Smooth muscle cell (in vitro differentiated cells): ENCODE measurements around the gene IFRD1. TPM values are rescaled to one million over a fixed set of nuclear protein-coding genes. Genes with fewer than 3 reads are reported as not detected.

Experiments
- DNase-seq: peaks from one replicate; lab custom pipeline; 2025; ENCODE audit not compliant: unreplicated experiment; lab: John Stamatoyannopoulos, UW
- H2AFZ ChIP-seq: fragments of 200-600 bp; sonication (generic); 2 replicates; pipeline ENCODE4 v1.6.0; 2016; ENCODE audit warnings: antibody characterized with exemption, low read depth, mild to moderate bottlenecking
- H3F3A ChIP-seq: fragments of 200-600 bp; sonication (generic); 2 replicates; pipeline ENCODE4 v1.6.0; 2017; ENCODE audit warnings: antibody characterized with exemption, low read depth
- H3K27ac ChIP-seq: fragments of 200-600 bp; sonication (generic); 2 replicates; pipeline ENCODE4 v1.5.1; 2016; ENCODE audit warnings: low read depth, mild to moderate bottlenecking
- H3K27me3 ChIP-seq: fragments of 200-600 bp; sonication (generic); 2 replicates; pipeline ENCODE4 v1.6.1; 2016; ENCODE audit warnings: low read depth, mild to moderate bottlenecking
- H3K36me3 ChIP-seq: fragments of 200-600 bp; sonication (generic); 2 replicates; pipeline ENCODE4 v1.5.1; 2016; ENCODE audit warnings: low read depth
- H3K4me1 ChIP-seq: fragments of 200-600 bp; sonication (generic); 2 replicates; pipeline ENCODE4 v1.5.1; 2016; ENCODE audit warnings: low read depth
- H3K4me2 ChIP-seq: fragments of 200-600 bp; sonication (generic); 2 replicates; pipeline ENCODE4 v1.6.0; 2016; ENCODE audit warnings: mild to moderate bottlenecking
- H3K4me3 ChIP-seq: fragments of 200-600 bp; sonication (generic); 2 replicates; pipeline ENCODE4 v1.5.1; 2016; ENCODE audit warnings: mild to moderate bottlenecking
- H3K79me2 ChIP-seq: fragments of 200-600 bp; sonication (generic); 2 replicates; pipeline ENCODE4 v1.6.0; 2016; ENCODE audit warnings: low read depth, mild to moderate bottlenecking
- H3K9ac ChIP-seq: fragments of 200-600 bp; sonication (generic); 2 replicates; pipeline ENCODE4 v1.6.0; 2016; ENCODE audit warnings: low read depth
- H3K9me3 ChIP-seq: fragments of 200-600 bp; sonication (generic); replicated peaks from 2 replicates; pipeline ENCODE4 v1.5.1; 2016; ENCODE audit warnings: low read depth
- H4K20me1 ChIP-seq: fragments of 200-600 bp; sonication (generic); 2 replicates; pipeline ENCODE4 v1.6.0; 2016; ENCODE audit warnings: low read depth
- WGBS: methylation state at CpG from one replicate; pipeline ENCODE4 v1.1.7; 2016; ENCODE audit warnings: low lambda C conversion rate; 5-methylcytosine and 5-hydroxymethylcytosine counted together
- polyA plus RNA-seq: library from polyadenylated mRNA; unstranded; fragments of >200 nt; fragmentation: Nextera tagmentation; extraction: Ambion mirVana; gene quantifications from 2 replicates; pipeline ENCODE4 v1.2.1, GENCODE V29; 2016
- total RNA-seq: library from RNA; depleted of rRNA; stranded (reverse); fragments of >200 nt; gene quantifications from 2 replicates; pipeline ENCODE4 v1.2.3, GENCODE V29; 2014
- TF ChIP-seq, protein P1 (sequence below): fragments of 200-600 bp; sonication (generic); IDR thresholded peaks from 2 replicates; pipeline ENCODE4 v1.5.1; 2017; ENCODE audit warnings: borderline replicate concordance, mild to moderate bottlenecking, antibody characterized with exemption; ENCODE audit not compliant: insufficient read depth, poor library complexity, severe bottlenecking

Gene IFRD1
- total and polyA plus RNA-seq, 2 experiments from 2014 or later = 70.5 to 150 TPM

DNA sequence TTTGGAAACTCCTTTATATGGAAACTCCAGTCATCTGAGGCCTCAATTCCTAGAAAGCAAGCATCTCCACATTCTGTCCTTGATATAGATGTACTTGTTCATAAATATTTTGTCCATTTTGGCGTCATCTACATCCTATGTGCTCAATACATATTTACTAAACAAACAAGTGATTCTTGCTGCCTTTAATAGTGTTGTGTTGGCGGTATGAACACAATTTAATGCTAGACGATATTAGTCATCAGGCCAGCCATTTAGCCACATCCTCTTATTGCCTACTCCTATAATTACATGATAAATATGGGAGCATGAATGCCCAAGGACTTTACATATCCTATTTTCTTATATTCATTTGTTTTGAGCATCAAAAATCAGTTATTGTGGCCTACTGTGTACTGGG lies 18.5 kb upstream of the IFRD1 start:
- TF ChIP-seq, protein P1, sequence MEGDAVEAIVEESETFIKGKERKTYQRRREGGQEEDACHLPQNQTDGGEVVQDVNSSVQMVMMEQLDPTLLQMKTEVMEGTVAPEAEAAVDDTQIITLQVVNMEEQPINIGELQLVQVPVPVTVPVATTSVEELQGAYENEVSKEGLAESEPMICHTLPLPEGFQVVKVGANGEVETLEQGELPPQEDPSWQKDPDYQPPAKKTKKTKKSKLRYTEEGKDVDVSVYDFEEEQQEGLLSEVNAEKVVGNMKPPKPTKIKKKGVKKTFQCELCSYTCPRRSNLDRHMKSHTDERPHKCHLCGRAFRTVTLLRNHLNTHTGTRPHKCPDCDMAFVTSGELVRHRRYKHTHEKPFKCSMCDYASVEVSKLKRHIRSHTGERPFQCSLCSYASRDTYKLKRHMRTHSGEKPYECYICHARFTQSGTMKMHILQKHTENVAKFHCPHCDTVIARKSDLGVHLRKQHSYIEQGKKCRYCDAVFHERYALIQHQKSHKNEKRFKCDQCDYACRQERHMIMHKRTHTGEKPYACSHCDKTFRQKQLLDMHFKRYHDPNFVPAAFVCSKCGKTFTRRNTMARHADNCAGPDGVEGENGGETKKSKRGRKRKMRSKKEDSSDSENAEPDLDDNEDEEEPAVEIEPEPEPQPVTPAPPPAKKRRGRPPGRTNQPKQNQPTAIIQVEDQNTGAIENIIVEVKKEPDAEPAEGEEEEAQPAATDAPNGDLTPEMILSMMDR = no peak
- Histone ChIP-seq H3K27me3 (no peaks in the 10 kb centered on the region), H3K9ac (no peak overlapping the region), H3K27ac (no peak overlapping the region), H3K4me2 (no peak overlapping the region), H3K4me3 (no peak overlapping the region), H3K79me2 (no peaks in the 10 kb centered on the region), H3K4me1 (no peaks in the 10 kb centered on the region), H2AFZ (no peak overlapping the region), H3K36me3 (no peaks in the 10 kb centered on the region), H3F3A (no peaks in the 10 kb centered on the region), H3K9me3 (no peaks in the 10 kb centered on the region), H4K20me1 (no peaks in the 10 kb centered on the region)
- DNase-seq = no peak
- WGBS = 91% methylated on average over 3 of the region's 3 CpGs

DNA sequence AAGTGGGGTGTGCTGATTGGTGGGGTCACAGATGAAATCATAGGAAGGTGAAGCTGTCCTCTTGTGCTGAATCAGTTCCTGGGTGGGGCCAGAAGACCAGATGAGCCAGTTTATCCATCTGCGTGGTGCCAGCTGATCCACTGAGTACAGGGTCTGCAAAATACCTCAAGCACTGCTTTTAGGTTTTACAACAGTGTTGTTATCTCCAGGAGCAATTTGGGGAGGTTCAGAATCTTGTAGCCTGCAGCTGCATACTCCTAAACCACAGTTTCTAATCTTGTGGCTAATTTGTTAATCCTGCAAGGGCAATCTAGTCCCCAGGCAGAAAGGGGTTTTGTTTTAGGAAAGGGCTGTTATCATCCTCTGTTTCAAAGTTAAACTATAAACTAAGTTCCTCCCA lies 17.0 kb upstream of the IFRD1 start:
- no peaks in the 10 kb centered on the region for H3K36me3 ChIP-seq
- no peaks in the 10 kb centered on the region for H3K79me2 ChIP-seq
- WGBS = 6% methylated on average over 1 of the region's 1 CpG
- no peak overlapping the region for H3K4me3 ChIP-seq
- no peak overlapping the region for H3K4me2 ChIP-seq
- H3K27ac ChIP-seq = peak overlapping the region; percentile 84
- no peak overlapping the region for H2AFZ ChIP-seq
- no peaks in the 10 kb centered on the region for H4K20me1 ChIP-seq
- no peaks in the 10 kb centered on the region for H3K9me3 ChIP-seq
- TF ChIP-seq, protein P1 = no peak
- H3K9ac ChIP-seq = no peak overlapping the region
- no peaks in the 10 kb centered on the region for H3K27me3 ChIP-seq
- H3K4me1 ChIP-seq = no peaks in the 10 kb centered on the region
- H3F3A ChIP-seq = no peaks in the 10 kb centered on the region
- no peak for DNase-seq

DNA sequence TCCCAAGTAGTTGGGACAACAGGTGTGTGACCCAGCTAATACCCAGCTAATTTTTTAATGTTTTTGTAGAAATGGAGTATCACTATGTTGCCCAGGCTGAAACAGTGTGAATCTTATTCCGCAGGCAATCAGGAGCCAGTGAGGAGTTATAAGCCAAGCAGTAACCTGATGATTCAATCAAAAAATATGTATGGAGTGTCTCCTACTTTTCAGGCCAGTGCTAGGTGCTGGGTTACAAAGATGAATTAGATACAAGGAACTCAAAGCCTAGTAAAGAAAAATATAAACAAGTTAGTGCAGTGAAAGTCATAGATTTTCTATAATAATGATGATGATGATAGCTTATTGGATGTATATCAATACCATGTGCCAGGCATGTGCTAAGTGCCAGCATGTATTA lies 13.2 kb upstream of the IFRD1 start:
- no peak for DNase-seq
- no peaks in the 10 kb centered on the region for H3K4me1 ChIP-seq
- no peaks in the 10 kb centered on the region for H3K9me3 ChIP-seq
- WGBS = 52% methylated on average over 1 of the region's 1 CpG
- no peaks in the 10 kb centered on the region for H4K20me1 ChIP-seq
- TF ChIP-seq, protein P1 = no peak
- no peaks in the 10 kb centered on the region for H3K27me3 ChIP-seq
- H3F3A ChIP-seq = no peaks in the 10 kb centered on the region
- H3K4me2 ChIP-seq = no peak overlapping the region
- H2AFZ ChIP-seq = no peak overlapping the region
- peak overlapping the region; percentile 12 for H3K9ac ChIP-seq
- H3K36me3 ChIP-seq = no peaks in the 10 kb centered on the region
- H3K27ac ChIP-seq = peak overlapping the region; percentile 84
- no peak overlapping the region for H3K4me3 ChIP-seq
- H3K79me2 ChIP-seq = no peaks in the 10 kb centered on the region

DNA sequence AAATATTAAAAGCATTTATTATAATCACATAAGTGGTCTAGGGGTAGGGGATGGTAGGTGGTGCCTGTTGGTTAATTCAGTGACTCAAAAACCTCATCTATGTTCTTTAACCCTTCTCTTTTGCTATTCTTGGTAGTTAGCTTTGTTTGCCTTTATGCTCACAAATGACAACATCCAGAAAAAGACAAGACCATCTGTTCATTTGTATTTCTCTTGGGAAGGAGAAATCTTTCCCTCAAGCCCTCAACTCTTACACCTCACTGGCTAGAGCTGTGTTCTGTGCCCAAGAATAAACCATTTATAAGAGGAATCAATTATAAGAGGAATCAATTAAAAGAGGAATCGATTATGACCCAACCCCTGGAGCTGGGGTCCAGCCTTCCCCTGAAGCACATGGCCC lies 10.8 kb upstream of the IFRD1 start:
- Histone ChIP-seq H3K36me3 (no peaks in the 10 kb centered on the region), H3K4me2 (no peak overlapping the region), H4K20me1 (no peaks in the 10 kb centered on the region), H3K27me3 (no peaks in the 10 kb centered on the region), H3K4me1 (no peaks in the 10 kb centered on the region), H3K27ac (no peak overlapping the region), H3K9me3 (no peaks in the 10 kb centered on the region), H2AFZ (no peak overlapping the region), H3K79me2 (no peaks in the 10 kb centered on the region), H3K9ac (no peak overlapping the region), H3K4me3 (no peak overlapping the region), H3F3A (no peaks in the 10 kb centered on the region)
- WGBS = 96% methylated on average over 1 of the region's 1 CpG
- TF ChIP-seq, protein P1 = no peak
- no peak for DNase-seq
